WTC11 (cell line): Measurements from ENCODE around the gene NECTIN1. TPM values are rescaled to one million over a fixed set of nuclear protein-coding genes. Genes with fewer than 3 reads are reported as not detected.

Experiments
- ATAC-seq: fragments of 200-7000 bp; cut with Tn5 transposase; 2 replicates; pipeline ENCODE4 v1.10.0; 2021; ENCODE audit warnings: mild to moderate bottlenecking, moderate library complexity
- CTCF ChIA-PET: fragments of 300-600 bp; sonication (Branson Sonifier 250); formaldehyde crosslinking; loops from one replicate; lab custom pipeline; 2021; ENCODE audit warnings: antibody characterized with exemption; lab: Charles Lee
- POLR2A ChIA-PET: fragments of 350-600 bp; sonication (Branson Sonifier 250); formaldehyde crosslinking; loops from one replicate; lab custom pipeline; 2021; ENCODE audit warnings: antibody characterized with exemption; lab: Charles Lee
- DNase-seq: peaks from one replicate; pipeline ENCODE4 v3.0.0; 2021; ENCODE audit warnings: low spot score
- H3K27ac Mint-ChIP-seq: 2 replicates; pipeline ENCODE4 v1.8.0; 2021; ENCODE audit warnings: mixed read lengths
- H3K27me3 Mint-ChIP-seq: 2 replicates; pipeline ENCODE4 v1.8.0; 2021; ENCODE audit warnings: low read depth, mild to moderate bottlenecking, moderate library complexity, mixed read lengths
- H3K36me3 Mint-ChIP-seq: 2 replicates; pipeline ENCODE4 v1.8.0; 2021; ENCODE audit warnings: mixed read lengths
- H3K4me1 Mint-ChIP-seq: 2 replicates; pipeline ENCODE4 v1.8.0; 2022; ENCODE audit warnings: mixed read lengths
- H3K4me3 Mint-ChIP-seq: 2 replicates; pipeline ENCODE4 v1.8.0; 2021; ENCODE audit warnings: mild to moderate bottlenecking, moderate library complexity, mixed read lengths
- H3K9me3 Mint-ChIP-seq: 2 replicates; pipeline ENCODE4 v1.8.0; 2021; ENCODE audit warnings: mixed read lengths
- ETV6 ChIP-seq: sonication (generic); formaldehyde crosslinking; IDR thresholded peaks from 2 replicates; pipeline ENCODE4 v1.8.1; 2022; ENCODE audit warnings: mild to moderate bottlenecking, missing genetic modification reagents
- FOXP1 ChIP-seq: sonication (generic); formaldehyde crosslinking; IDR thresholded peaks from 2 replicates; pipeline ENCODE4 v1.8.0; 2022; ENCODE audit warnings: missing genetic modification reagents, mild to moderate bottlenecking, moderate library complexity, borderline replicate concordance
- IRF2 ChIP-seq: sonication (generic); formaldehyde crosslinking; IDR thresholded peaks from 2 replicates; pipeline ENCODE4 v1.8.0; 2022; ENCODE audit warnings: low read depth, missing genetic modification reagents, borderline replicate concordance
- PRRX2 ChIP-seq: fragments of 250-450 bp; sonication (Bioruptor Pico); IDR thresholded peaks from 2 replicates; pipeline ENCODE4 v1.8.0; 2021; ENCODE audit warnings: mild to moderate bottlenecking
- RORB ChIP-seq: fragments of 250-450 bp; sonication (Bioruptor Pico); IDR thresholded peaks from 2 replicates; pipeline ENCODE4 v1.9.0; 2021; ENCODE audit warnings: mild to moderate bottlenecking
- SMAD4 ChIP-seq: sonication (generic); formaldehyde crosslinking; IDR thresholded peaks from 2 replicates; pipeline ENCODE4 v1.8.0; 2022; ENCODE audit warnings: mild to moderate bottlenecking, missing genetic modification reagents
- TP53 ChIP-seq: sonication (generic); formaldehyde crosslinking; IDR thresholded peaks from 2 replicates; pipeline ENCODE4 v1.8.1; 2023; ENCODE audit warnings: mild to moderate bottlenecking, missing genetic modification reagents
- ZNF121 ChIP-seq: sonication (generic); formaldehyde crosslinking; IDR thresholded peaks from 2 replicates; pipeline ENCODE4 v1.8.0; 2023; ENCODE audit warnings: missing genetic modification reagents
- ZNF219 ChIP-seq: sonication (generic); formaldehyde crosslinking; IDR thresholded peaks from 2 replicates; pipeline ENCODE4 v1.8.0; 2023; ENCODE audit warnings: missing genetic modification reagents, mild to moderate bottlenecking, borderline replicate concordance
- ZNF416 ChIP-seq: fragments of 250-450 bp; sonication (Bioruptor Pico); IDR thresholded peaks from 2 replicates; pipeline ENCODE4 v1.9.0; 2021; ENCODE audit warnings: mild to moderate bottlenecking, inconsistent platforms
- total RNA-seq: library from RNA; stranded (reverse); gene quantifications from 3 replicates; pipeline ENCODE4 v1.2.3, GENCODE V29; 2021
- TF ChIP-seq, protein P1 (sequence below): sonication (generic); formaldehyde crosslinking; conservative IDR thresholded peaks from 2 replicates; pipeline ENCODE4 v1.8.1; 2023; ENCODE audit warnings: mild to moderate bottlenecking, low read depth, missing genetic modification reagents, moderate library complexity
- TF ChIP-seq, protein P2 (sequence below): fragments of 250-450 bp; sonication (Bioruptor Pico); conservative IDR thresholded peaks from 2 replicates; pipeline ENCODE4 v1.9.0; 2021; ENCODE audit warnings: mild to moderate bottlenecking
- TF ChIP-seq, protein P3 (sequence below): sonication (generic); formaldehyde crosslinking; IDR thresholded peaks from 2 replicates; pipeline ENCODE4 v1.8.0; 2022; ENCODE audit warnings: mild to moderate bottlenecking, missing genetic modification reagents
- TF ChIP-seq, protein P4 (sequence below): sonication (generic); formaldehyde crosslinking; IDR thresholded peaks from 2 replicates; pipeline ENCODE4 v1.8.1; 2023; ENCODE audit warnings: mild to moderate bottlenecking, missing genetic modification reagents, moderate library complexity
- TF ChIP-seq, protein P5 (sequence below): sonication (generic); formaldehyde crosslinking; IDR thresholded peaks from 2 replicates; pipeline ENCODE4 v1.8.1; 2022; ENCODE audit warnings: missing genetic modification reagents, borderline replicate concordance
- TF ChIP-seq, protein P6 (sequence below): sonication (generic); formaldehyde crosslinking; IDR thresholded peaks from 2 replicates; pipeline ENCODE4 v1.8.1; 2022; ENCODE audit warnings: mild to moderate bottlenecking, moderate library complexity, missing genetic modification reagents
- TF ChIP-seq, protein P7 (sequence below): sonication (generic); formaldehyde crosslinking; IDR thresholded peaks from 2 replicates; pipeline ENCODE4 v1.8.0; 2022; ENCODE audit warnings: mild to moderate bottlenecking, missing genetic modification reagents

The NECTIN1 gene
- total RNA-seq, 1 experiment from 2014 or later, result 86.2 TPM

DNA sequence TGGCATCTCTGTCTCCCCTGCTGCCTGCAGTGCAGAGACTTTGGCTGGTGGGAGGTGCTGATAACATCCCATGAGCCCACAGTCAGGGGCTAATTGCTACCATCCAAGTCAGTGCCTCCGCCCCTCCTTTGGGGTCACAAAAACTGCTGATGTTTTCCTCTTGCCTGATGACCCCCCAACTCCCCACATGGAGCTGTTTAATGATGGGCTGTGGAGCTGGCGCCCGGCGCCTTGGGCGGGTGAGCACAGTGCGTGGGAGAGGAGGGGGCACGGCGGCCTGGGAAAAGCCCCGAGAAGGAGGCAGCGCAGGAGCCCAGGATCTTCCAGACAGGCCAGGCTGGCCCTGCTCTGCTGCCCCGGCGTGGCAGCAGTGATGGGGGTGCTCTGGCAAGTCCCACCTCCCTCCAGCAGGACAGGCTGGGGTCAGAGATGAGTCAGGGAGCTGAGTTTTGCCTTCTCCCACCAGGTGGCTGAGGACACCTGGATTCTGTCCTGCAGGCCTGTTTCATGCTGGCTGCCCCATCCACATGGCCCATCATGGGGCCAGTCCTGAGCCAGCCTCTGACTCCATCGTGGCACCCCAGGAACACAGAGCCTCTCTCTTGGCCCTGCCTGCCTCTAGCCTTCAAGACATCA lies 43.8 kb downstream of the NECTIN1 start (continued):
- TF ChIP-seq, protein P1, sequence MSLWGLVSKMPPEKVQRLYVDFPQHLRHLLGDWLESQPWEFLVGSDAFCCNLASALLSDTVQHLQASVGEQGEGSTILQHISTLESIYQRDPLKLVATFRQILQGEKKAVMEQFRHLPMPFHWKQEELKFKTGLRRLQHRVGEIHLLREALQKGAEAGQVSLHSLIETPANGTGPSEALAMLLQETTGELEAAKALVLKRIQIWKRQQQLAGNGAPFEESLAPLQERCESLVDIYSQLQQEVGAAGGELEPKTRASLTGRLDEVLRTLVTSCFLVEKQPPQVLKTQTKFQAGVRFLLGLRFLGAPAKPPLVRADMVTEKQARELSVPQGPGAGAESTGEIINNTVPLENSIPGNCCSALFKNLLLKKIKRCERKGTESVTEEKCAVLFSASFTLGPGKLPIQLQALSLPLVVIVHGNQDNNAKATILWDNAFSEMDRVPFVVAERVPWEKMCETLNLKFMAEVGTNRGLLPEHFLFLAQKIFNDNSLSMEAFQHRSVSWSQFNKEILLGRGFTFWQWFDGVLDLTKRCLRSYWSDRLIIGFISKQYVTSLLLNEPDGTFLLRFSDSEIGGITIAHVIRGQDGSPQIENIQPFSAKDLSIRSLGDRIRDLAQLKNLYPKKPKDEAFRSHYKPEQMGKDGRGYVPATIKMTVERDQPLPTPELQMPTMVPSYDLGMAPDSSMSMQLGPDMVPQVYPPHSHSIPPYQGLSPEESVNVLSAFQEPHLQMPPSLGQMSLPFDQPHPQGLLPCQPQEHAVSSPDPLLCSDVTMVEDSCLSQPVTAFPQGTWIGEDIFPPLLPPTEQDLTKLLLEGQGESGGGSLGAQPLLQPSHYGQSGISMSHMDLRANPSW (CRISPR knock-in tag), result no peak

DNA sequence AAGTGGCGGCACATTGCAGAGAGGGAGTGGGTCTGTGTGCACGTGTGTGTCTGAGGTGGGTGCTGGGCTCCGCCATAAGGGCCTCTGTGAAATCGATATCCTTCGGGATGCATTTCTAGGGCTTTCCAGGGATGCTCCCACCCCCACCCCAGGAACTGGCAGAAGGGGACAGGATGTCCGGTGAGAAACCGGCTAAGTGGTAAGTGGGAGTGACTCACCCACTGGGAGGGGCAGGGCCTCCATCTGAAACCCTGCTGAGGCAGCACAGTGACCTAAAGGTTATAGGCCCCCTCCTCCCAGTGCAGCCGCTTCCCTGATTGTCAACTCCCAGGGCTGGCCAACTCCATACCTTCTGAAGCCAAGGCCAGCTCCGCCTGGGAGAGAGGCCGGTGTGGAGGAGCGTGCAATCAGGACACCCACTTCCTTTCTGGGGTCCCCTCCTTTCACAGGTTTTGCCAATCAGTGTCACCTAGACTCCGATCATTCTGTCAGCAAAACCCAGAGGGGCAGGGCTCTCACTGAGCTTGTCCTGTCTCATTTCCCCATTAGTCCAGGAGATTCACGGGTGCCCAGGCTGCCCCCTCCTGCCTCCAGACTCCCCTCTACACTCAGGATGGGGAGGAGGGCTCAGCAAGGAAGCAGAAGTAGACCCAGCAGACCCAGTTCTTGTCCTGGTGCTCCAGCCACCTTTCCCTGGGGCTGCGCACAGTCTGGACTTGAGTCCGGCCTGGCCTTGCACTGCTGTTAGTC lies 44.5 kb downstream of the NECTIN1 start:
- ChIA-PET POLR2A (no interaction called here), CTCF (interaction anchor here (0.5 to 3.1 kb wide), 5 partner anchors 20 to 173 kb away, joined by 3 to 16 read pairs (median 13); partner anchors contain the start of gene NECTIN1)
- ATAC-seq, result peak; percentile 18; the same call in 1 of the 2 replicates
- no peaks in the 10 kb centered on the region for H3K27me3 Mint-ChIP-seq
- DNase-seq, result no peak
- peak overlapping the region; percentile 23; the same call in 1 of the 2 replicates for H3K27ac Mint-ChIP-seq
- peaks cover 9% of the 10 kb centered on the region for H3K36me3 Mint-ChIP-seq
- H3K9me3 Mint-ChIP-seq, result peaks cover 6% of the 10 kb centered on the region
- no peak for TF ChIP-seq FOXP1 (CRISPR knock-in tag)
- TF ChIP-seq TP53 (CRISPR knock-in tag), result no peak
- TF ChIP-seq, protein P2, sequence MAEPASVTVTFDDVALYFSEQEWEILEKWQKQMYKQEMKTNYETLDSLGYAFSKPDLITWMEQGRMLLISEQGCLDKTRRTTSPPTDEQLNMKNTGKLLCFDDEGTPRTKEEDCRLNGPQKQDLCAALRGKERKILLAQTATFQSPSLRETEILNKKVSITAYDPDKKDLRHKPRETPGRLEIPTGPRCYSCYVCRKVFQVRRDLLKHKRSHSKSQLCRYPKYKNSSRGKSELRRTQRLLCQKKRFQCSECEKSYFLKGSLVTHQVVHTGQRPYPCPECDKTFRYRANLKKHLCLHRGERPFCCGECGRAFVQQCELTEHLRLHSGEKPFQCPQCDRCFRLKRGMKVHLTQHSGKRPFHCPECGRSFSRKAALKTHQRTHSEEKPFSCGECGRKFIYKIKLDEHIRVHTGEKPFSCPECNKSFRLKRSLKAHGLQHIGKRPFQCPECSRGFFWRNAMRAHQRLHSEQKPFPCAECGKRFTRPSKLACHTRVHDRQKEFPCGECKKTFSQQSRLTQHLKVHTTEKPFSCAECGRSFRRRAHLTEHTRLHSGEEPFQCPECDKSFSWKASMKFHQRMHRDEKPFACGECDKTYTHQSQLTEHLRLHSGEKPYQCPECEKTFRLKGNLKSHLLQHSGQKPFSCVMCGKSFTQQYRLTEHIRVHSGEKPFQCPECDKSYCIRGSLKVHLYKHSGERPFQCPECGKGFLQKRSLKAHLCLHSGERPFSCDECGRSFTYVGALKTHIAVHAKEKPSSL (CRISPR knock-in tag), result no peak
- TF ChIP-seq, protein P3, sequence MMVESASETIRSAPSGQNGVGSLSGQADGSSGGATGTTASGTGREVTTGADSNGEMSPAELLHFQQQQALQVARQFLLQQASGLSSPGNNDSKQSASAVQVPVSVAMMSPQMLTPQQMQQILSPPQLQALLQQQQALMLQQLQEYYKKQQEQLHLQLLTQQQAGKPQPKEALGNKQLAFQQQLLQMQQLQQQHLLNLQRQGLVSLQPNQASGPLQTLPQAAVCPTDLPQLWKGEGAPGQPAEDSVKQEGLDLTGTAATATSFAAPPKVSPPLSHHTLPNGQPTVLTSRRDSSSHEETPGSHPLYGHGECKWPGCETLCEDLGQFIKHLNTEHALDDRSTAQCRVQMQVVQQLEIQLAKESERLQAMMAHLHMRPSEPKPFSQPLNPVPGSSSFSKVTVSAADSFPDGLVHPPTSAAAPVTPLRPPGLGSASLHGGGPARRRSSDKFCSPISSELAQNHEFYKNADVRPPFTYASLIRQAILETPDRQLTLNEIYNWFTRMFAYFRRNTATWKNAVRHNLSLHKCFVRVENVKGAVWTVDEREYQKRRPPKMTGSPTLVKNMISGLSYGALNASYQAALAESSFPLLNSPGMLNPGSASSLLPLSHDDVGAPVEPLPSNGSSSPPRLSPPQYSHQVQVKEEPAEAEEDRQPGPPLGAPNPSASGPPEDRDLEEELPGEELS (CRISPR knock-in tag), result no peak
- TF ChIP-seq ETV6 (CRISPR knock-in tag), result no peak
- TF ChIP-seq ZNF416 (CRISPR knock-in tag), result no peak
- no peak for TF ChIP-seq SMAD4 (CRISPR knock-in tag)
- no peak for TF ChIP-seq ZNF121 (CRISPR knock-in tag)
- TF ChIP-seq, protein P4, sequence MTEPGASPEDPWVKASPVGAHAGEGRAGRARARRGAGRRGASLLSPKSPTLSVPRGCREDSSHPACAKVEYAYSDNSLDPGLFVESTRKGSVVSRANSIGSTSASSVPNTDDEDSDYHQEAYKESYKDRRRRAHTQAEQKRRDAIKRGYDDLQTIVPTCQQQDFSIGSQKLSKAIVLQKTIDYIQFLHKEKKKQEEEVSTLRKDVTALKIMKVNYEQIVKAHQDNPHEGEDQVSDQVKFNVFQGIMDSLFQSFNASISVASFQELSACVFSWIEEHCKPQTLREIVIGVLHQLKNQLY (CRISPR knock-in tag), result no peak
- TF ChIP-seq, protein P5, sequence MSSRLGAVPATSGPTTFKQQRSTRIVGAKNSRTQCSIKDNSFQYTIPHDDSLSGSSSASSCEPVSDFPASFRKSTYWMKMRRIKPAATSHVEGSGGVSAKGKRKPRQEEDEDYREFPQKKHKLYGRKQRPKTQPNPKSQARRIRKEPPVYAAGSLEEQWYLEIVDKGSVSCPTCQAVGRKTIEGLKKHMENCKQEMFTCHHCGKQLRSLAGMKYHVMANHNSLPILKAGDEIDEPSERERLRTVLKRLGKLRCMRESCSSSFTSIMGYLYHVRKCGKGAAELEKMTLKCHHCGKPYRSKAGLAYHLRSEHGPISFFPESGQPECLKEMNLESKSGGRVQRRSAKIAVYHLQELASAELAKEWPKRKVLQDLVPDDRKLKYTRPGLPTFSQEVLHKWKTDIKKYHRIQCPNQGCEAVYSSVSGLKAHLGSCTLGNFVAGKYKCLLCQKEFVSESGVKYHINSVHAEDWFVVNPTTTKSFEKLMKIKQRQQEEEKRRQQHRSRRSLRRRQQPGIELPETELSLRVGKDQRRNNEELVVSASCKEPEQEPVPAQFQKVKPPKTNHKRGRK (CRISPR knock-in tag), result no peak
- no peak for TF ChIP-seq IRF2 (CRISPR knock-in tag)
- TF ChIP-seq RORB, result no peak
- no peak for TF ChIP-seq PRRX2 (CRISPR knock-in tag)
- TF ChIP-seq ZNF219, result no peak
- TF ChIP-seq, protein P6, sequence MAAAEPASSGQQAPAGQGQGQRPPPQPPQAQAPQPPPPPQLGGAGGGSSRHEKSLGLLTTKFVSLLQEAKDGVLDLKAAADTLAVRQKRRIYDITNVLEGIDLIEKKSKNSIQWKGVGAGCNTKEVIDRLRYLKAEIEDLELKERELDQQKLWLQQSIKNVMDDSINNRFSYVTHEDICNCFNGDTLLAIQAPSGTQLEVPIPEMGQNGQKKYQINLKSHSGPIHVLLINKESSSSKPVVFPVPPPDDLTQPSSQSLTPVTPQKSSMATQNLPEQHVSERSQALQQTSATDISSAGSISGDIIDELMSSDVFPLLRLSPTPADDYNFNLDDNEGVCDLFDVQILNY (CRISPR knock-in tag), result no peak
- TF ChIP-seq, protein P7, sequence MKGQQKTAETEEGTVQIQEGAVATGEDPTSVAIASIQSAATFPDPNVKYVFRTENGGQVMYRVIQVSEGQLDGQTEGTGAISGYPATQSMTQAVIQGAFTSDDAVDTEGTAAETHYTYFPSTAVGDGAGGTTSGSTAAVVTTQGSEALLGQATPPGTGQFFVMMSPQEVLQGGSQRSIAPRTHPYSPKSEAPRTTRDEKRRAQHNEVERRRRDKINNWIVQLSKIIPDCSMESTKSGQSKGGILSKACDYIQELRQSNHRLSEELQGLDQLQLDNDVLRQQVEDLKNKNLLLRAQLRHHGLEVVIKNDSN (CRISPR knock-in tag), result no peak
- no peak overlapping the region for H3K4me3 Mint-ChIP-seq
- H3K4me1 Mint-ChIP-seq, result peaks cover 61% of the 10 kb centered on the region
